HUDEP-2 (cell line): Measurements from ENCODE around the gene TOE1.
A peak's percentile ranks its signal among the peaks of the same experiment; 100 is the strongest.
"Not testable (repeated sequence)": the region's sequence is repeated elsewhere in the genome, so short reads cannot be mapped to it uniquely, and the experiment has no call there.

Experiments
- DNase-seq, 76 experiments: peaks; one replicate each; lab custom pipeline; 2025; ENCODE audit not compliant: unreplicated experiment in 76 of 76; lab: John Stamatoyannopoulos, UW

Gene TOE1

DNA sequence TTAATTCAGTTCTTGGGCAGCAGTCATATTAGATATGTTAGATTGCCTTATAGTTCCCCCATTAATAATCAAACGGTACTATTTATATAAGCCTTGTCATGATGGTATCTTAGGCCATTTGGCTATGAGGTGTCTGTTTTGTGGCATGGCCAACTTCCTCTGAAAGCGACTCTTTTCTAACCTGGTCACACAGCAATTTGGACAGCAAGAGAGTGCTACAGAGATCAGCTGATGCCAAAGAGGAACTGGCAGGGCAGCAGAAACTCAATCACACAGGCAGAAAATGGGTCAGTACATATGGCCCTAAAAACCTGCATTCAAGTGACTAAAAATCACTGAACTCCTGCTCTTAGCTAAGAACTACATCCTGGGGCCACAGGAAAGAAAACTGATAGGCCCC, 13.7 kb downstream of the TOE1 start:
- no peak for DNase-seq

DNA sequence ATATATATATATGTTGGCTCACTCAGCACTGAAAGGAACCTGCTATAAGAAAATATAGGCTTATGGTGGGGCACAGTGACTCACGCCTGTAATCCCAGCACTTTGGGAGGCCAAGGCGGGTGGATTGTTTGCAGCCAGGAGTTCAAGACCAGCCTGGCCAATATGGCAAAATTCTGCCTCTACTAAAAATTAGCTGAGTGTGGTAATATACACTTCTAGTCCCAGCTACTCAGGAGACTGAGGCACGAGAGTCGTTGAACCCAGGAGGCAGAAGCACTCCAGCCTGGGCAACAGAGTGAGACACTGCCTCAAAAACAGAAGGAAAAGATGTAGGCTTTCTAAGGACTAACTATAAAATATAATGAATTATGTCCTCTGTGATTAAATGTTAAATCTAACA, 14.9 kb downstream of the TOE1 start:
- DNase-seq: no peak

GRCh38 chr1:45355683-45356082, 15.7 kb downstream of the TOE1 start:
- DNase-seq: no peak

- DNase-seq: no peak
Observed at GRCh38 chr1:45356186-45356585, 16.2 kb downstream of the TOE1 start.

GRCh38 chr1:45359882-45360513, 20.0 kb downstream of the TOE1 start:
- DNase-seq: peak in 44 of 76 experiments; percentile 2 to 57 (median 18)

GRCh38 chr1:45360981-45361380, 21.0 kb downstream of the TOE1 start:
- DNase-seq: not testable (repeated sequence)

- no peak for DNase-seq
Observed at GRCh38 chr1:45364294-45364693, 24.3 kb downstream of the TOE1 start.

DNA sequence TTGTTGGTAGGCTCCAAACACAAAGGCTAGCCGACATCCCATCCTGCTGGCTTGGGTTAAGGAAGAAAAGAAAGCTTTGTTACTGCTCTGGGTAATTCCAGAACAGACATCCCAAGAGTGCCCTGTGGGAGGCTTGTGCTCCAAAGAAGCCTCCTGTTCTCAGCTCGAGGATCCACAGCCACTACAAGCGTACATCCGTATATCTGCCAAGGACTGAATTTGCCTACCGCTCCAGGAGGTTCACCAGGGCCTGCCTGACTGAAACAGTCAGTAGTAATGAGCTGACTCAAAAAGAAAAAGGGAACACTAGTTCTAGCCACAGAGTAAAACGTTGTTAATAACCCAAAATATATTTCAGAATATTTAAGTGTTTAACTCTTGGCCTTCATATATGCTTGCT, 25.1 kb downstream of the TOE1 start:
- no peak for DNase-seq

DNA sequence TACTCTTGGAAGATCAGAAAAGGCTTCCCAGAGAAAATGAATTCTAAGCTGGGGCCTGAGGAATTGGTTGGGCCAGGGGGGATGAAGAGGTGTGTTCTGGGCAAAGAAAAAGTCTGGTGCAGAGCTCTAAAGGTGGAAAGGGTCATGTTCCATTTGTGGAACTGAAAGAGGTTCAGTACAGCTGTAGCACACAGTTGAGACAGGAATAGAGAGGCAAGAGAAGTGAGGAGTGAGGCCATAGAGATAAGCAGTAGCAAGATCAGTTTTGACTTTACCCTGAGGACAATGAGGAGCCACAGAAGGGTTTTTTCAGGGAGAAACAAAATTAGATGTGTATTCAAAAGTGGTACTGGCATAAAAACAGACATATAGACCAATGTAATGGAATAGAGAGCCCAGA, 30.6 kb downstream of the TOE1 start:
- no peak for DNase-seq

DNA sequence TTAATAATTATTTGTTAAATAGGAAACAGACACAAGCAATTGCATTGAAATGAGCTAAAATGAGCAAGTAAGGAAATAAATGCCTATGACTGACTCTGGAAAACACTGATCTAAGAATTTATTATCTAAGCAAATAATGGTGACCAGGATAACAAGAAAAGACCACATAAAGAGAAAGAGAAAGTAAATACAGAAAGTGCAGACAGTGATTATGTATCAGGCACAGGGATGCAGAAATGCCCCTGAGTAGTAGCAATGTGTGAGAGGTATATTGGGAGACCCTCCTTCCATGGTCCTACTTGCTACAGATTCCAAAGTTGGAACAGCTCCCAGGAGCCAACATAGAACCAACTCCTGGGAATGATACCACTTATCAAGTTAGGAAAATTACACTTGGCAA, 33.6 kb downstream of the TOE1 start:
- no peak for DNase-seq

DNA sequence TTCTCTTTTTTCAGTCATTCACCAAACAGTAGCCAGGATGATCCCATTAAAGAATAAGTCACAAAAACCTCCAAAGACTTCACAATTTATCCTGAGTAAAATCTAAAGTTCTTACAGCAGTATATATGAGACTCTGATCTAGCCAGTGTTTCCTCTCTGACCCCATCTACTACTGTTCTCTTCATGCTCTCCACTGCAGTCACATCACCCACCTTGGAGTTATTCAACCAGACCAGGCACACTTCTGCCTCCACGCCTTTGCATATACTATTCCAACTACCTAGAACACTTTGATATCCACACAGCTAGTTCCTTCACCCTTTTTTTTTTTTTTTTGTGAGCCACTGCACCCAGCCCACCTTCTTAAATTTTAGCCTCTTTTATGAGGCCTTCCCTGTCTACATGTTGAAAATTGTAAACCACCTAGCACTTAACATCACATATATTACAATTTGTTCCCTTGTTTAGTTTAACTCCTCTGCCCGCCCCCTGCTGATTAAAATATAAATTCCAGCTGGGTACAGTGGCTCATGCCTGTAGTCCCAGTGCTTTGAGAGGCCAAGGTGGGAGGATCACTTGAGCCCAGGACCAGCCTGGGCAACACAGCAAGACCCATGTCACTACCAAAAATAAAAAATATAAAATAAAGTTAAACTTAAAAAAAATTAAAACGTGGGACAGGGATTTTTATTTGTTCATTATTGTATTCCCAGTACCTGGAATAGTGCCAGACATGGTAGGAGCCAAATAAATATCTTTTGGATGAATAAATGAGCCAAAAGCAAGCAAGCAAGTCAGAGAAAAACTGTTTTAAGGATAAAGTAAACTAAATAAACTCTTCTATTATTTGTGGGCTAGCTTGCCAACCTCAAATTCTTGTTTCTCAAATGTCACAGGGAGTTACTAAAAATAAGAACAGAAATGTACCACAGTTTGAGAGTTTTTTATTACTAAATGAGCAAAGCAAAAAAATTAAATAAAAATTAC, 35.4 kb downstream of the TOE1 start:
- DNase-seq: peak in 3 of 76 experiments; percentile 5 to 19 (median 12)

GRCh38 chr1:45378184-45378583, 38.2 kb downstream of the TOE1 start:
- DNase-seq: no peak

DNA sequence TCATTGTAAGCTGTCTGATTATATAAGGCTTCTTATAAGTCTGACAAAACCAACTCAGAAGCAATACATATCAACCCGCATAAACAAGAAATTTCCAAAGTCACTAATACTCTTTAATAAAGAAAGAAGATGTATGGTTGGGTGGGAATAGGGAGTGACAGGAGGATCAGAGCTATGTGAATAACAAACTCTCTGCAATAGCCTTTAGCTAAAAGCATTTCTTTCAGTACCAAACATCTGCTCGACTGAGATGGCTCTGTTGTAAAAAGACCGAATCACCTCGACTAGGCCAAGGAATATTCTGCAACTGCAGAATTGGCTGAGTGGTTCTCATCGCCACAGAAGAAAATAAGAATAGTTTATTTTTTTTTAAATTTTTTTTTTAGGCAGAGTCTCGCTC, 39.6 kb downstream of the TOE1 start:
- DNase-seq: no peak

DNA sequence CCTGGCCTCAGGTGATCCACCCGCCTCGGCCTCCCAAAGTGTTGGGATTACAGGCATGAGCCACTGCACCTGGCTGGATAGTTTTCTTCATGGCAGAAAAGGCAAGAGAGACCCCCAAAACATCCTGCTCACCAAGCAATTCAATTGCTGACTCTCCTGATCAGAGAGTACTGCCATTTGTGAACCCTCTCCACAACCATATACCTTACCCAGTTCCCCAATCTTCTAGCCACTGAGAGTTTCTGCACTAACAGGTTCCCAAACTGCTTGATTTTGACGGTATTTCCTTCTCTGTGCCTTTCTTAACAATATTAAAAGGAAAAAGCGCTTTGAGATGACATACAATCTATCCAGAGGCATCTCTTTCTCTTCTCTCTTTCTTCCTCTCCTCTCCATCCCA, 40.2 kb downstream of the TOE1 start:
- no peak for DNase-seq

GRCh38 chr1:45380730-45381129, 40.8 kb downstream of the TOE1 start:
- DNase-seq: no peak

GRCh38 chr1:45381243-45381642, 41.3 kb downstream of the TOE1 start:
- DNase-seq: no peak

GRCh38 chr1:45383191-45383590, 43.2 kb downstream of the TOE1 start:
- no peak for DNase-seq

GRCh38 chr1:45384213-45384612, 44.2 kb downstream of the TOE1 start:
- not testable (repeated sequence) for DNase-seq

GRCh38 chr1:45385302-45385701, 45.3 kb downstream of the TOE1 start:
- DNase-seq: no peak

DNA sequence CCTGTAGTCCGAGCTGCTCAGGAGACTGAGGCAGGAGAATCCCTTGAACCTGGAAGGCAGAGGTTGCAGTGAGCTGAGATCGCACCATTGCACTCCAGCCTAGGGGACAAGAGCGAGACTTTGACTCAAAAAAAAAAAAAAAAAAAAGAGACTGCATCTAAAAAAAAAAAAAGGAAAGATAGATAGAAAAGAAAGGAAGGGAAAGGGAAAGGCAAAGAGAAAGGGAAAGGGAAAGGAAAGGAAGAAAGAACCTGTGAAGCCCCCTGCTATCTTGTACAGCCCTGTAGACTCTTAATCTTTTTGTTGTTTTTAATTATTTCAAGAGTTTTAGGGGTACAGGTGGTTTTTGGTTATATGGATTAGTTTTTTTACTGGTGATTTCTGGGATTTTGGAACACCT, 46.2 kb downstream of the TOE1 start:
- no peak for DNase-seq
